NOMO-1 (cell line): ENCODE measurements around the gene ALKBH2.

Experiments
- DNase-seq, 2 experiments: peaks; one replicate each; lab custom pipeline; 2025; ENCODE audit not compliant: unreplicated experiment in 2 of 2; lab: John Stamatoyannopoulos, UW

Gene ALKBH2

DNA sequence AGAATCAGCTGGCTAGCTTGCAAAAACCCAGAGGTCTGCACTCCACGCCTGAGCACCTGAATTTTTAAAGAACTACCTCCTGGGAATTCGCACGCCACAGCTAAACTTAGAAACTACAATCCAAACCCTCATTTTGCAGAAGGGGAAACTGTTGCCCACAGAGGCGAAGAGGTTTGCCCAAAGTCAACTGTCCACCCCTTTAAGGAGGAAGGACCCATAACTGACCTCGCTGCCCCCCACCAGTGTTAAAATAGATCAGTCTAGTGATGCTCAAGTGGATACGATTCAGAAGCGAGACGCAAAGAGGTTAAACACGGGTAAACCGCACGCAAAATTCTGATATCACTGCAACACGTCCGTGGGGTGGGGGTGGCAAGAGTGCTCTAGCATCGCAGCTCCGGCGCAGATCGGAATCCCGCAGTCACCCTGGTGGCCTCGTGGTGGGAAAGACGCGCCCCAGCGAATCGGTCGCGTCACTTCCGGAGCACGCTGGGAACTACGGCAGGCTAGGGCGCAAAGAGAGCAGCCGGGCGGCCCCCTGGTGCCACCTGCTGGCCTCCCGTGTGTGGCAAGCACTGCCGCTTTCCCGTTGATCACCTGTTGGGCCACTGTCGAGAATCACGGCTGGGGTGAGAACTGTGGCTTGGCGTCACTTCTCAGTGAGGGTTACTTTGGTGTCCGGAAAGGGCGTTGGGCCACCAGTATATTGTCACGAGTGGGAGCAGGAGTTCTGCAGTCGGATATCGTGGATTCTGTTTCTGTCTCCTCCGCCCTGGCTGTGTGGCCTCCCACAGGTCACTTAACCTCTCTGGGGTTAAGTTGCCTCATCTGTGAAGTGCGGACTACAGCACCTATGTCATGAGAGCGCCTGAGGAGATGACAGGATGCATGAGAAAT lies at the start of gene ALKBH2:
Gene ALKBH2 (minus strand): TSS at position 451 of the 897 bp plus-strand sequence. CDS start 686 bp downstream, outside the sequence.
- peak; percentile 89 to 93 for DNase-seq

DNA sequence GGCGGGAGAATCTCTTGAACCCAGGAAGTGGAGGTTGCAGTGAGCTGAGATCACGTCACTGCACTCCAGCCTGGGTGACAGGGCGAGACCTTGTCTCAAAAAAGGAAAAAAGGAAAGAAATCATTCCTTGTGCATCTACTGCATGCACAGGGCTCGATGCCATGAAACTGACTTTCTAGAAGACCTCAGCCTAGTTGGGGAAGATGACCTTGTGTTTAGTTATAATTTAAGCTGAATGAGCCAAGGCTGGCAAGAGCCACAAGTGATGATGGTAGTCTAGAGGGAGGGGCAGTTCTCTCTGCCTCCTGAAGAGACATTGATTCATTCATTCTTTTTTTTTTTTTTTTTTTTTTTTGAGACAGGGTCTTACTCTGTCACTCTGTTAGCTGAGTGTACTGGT lies 47.3 kb upstream of the ALKBH2 start:
- no peak for DNase-seq

DNA sequence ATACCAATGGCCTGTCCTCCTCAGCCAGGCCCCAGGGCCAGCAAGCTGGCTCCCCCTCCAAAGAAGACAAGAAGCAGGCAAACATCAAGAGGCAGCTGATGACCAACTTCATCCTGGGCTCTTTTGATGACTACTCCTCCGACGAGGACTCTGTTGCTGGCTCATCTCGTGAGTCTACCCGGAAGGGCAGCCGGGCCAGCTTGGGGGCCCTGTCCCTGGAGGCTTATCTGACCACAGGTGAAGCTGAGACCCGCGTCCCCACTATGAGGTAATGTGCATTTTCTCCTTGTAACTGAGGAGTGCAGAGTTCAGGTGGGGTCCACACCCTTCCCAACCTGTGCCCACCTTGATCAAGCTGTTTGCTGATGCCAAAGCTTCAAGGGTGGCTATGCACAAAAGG lies 46.5 kb upstream of the ALKBH2 start:
- no peak for DNase-seq

- DNase-seq: no peak
These were observed 46.1 kb upstream of the ALKBH2 start for GRCh38 chr12:109139360-109139759.

GRCh38 chr12:109137055-109137454 lies 43.8 kb upstream of the ALKBH2 start:
- no peak for DNase-seq

DNA sequence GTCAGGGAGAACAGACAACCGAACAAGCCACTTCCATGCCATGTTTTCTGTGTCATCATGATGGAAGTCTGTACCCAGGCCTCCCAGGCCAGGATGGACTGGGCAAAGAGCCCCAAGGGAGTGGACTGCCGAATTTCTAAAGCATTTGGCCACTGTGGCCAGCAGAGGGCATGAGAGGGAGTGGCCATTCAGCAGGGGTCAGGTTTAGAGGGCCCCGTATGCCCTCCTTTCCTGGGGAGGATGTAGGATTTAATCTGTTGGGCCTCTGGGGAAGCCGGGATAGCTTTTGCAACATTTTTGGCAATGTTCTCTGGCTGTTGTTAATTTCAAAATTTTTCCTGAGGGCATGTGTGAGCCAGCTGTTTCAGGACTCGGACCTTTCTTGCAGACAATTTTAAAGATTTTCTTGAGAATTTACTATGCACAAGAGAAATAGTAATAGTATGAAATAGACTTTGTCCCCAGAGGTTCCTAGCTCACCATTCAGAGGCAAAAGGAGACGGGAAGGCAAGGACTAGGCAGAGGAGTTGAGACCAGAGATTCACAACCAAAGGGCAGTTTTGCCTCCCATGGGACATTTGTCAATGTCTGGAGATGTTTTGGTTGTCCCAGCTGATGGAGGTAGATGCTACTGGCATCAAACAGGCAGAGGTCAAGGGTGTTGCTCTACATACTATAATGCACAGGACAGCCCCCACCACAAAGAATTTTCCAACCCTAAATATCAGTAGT lies 41.1 kb upstream of the ALKBH2 start:
- no peak for DNase-seq

GRCh38 chr12:109131154-109132050 lies 38.1 kb upstream of the ALKBH2 start:
- DNase-seq: no peak

- no peak for DNase-seq
These were observed 37.3 kb upstream of the ALKBH2 start for GRCh38 chr12:109130297-109131153.

DNA sequence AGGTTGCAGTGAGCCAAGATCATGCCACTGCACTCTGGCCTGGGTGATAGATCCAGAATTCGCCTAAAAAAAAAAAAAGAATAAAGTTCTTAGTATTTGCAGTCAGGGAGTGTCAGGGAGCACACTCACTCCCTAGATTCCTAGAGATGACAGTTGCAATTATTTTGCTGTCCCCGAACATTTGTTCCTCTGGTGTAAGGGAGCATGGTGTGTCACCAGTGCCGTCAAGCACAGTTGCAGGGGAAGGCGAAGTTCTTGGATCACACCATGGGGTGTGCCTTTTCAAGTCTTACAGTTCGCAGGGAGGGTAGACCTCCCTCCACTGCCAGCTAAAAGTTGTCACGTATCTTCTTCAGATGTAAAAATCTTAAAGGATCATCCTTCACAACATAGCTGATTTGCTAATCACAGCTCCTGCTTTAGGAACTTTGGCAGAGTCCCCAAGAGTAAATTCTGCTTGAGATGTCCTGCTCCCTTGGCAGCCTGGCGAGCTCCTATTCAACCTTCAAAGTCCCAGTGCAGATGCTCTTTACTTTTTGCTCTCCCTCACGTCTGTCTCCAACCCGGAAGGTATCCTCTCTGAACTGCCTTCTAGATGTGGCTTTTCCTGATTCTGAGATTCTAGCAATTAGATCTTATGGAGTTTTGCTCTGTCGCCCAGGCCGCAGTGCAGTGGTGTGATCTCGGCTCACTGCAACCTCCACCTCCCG lies 34.4 kb upstream of the ALKBH2 start:
- no peak for DNase-seq

GRCh38 chr12:109126784-109127183 lies 33.5 kb upstream of the ALKBH2 start:
- DNase-seq: no peak

DNA sequence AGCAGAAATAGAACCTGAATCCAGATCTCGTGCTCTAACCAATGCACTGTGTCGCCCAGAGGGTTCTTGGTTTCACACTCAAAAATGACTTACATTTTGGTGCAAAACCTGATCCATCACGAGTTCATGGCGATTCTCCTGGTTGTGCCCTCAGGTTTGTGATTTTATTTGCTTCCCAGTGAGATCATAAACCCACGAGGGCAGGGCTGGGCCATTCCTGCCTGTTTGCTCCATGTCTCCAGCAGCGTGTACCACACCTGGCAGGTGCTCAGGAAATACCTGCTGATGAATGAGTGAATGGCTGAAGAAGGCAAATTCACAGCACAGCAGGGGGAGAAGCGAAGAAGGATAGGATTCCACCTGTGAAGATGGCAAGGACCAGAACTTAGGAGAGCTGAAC lies 32.5 kb upstream of the ALKBH2 start:
- DNase-seq: no peak

DNA sequence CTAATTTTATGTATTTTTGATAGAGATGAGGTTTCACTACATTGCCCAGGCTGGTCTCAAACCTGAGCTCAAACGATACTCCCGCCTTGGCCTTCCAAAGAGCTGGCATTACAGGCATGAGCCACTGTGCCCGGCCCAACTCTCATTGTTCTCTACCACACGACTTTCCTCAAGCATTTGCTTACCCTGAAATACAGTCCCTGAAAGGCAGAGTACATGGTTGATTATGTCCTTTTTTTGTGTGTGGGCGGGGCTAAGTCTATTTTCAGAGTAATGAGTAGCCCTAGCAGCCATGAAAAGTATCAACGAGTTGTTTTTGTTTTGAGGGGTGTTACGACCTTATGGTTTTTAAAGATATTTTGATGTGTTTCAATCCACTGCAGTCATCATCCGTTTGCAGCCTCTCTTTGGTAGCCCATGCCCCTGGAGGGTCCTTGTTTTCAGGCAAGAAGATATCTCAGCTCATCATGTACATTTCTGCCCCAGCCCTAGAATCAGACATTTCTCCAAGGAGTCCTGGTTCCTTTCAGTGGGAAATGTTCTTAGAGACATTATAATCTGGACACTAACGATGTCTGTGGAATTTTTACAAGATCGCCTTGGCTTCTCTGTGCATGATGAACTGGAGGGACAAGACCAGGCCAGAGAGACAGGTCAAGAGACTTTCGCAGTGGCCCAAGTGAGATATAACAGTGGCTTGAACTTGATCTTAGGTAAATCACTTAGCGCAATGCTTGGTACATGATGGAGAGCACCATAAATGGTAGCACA lies 31.8 kb upstream of the ALKBH2 start:
- DNase-seq: no peak

DNA sequence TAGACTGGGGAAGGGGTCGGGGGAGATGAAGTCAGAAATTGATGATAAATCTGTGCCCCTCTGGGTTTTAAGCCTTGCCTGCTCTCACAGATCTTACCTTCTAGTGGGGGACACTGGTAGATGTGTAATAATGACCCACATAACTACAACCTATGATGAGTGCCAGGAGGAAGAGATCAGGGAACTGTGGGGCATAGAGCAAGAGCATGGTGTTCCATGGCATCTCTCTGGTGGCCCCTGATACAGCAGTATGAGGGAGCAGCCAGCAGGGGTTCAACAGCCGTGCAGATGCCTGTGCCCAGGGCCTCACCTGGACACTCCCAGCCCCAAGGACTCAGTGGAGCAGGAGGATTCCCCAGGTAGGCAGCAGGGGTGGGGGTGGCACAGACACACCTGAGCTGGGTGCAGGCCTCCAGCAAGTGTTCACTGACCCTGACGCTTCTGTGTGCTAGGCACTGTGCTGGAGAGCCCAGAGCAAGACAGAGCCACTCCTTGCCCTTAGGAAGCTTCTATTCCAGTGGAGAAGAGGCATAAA lies 28.1 kb upstream of the ALKBH2 start:
- no peak for DNase-seq

- DNase-seq: no peak
These were observed 27.3 kb upstream of the ALKBH2 start for GRCh38 chr12:109120557-109120956.

DNA sequence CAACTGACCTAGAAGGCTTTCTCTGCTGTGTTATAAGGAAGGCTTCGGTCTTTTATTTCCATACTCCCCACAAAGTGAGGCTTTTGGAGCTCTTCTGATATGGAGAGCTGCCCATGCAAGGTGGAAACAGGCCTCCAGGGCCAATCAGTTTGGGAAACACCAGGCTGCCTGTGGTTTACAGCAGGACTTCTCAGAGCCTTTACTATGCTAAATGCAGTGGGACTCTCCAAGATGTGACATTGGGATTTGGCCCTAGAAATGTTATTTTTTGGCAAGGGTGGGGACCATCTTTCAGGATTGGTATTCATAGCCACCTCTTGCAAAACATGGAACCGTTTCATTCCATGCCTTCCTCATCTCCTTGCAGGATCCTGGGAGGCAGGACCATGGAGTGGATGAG lies 26.8 kb upstream of the ALKBH2 start:
- no peak for DNase-seq

- DNase-seq: no peak
These were observed 23.3 kb upstream of the ALKBH2 start for GRCh38 chr12:109116611-109116949.

DNA sequence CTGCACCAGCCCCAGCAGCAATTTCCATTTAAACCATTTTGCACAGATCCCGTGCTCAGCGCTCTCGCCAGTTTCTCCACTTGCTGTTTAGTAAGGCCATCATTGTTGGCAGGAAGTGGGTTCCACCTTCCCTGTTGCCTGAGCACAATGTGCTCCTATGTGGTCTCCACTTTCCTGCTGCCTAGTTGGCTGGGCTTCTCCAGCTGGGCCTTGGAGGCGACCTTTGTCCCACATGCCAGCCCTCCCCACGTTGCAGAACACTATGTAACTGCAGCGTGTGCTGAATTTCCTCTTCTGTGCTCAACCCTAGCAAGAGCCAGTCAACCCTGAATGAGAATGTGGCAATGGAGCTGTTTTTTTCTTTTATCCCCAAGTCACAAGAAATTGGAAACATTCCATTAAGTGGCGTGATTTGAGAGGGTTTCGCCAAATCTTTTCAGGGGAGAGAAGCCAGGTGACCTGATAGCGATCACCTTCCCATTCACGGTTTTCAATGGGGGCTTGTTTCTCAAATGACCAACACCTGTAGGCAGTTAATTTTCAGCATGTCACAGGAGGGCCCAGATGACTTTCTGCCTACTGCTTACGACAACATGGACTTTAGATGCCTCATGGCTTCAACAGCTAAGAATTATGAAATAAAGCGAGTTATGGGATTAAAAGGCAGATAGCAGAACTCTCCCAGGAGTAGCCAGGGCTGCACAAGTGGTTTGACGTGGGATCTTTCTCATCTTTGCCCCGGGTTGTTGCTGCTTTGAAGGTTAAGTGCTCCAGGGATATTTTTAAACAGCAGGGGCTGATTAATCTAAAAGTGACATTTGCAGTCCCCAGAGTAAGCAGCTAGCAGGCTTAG lies 22.7 kb upstream of the ALKBH2 start, which contains the start of gene ACACB:
Gene ACACB (plus strand): TSS at position 830 of the 853 bp plus-strand sequence. CDS start 22,819 bp downstream, outside the sequence.
- peak; percentile 48 to 72 for DNase-seq

- no peak for DNase-seq
These were observed 22.1 kb upstream of the ALKBH2 start for GRCh38 chr12:109115404-109115757.
